CD4-positive, alpha-beta T cell treated with Interleukin-12 subunit alpha and Interleukin-12 subunit beta, for 1 hour (primary cell): ENCODE measurements around the gene MFSD12.
"Not testable (repeated sequence)": the region's sequence is repeated elsewhere in the genome, so short reads cannot be mapped to it uniquely, and the experiment has no call there.

Experiments used
- DNase-seq: peaks from one replicate; pipeline ENCODE4 v3.0.0-alpha.2; 2020

MFSD12 gene

DNA sequence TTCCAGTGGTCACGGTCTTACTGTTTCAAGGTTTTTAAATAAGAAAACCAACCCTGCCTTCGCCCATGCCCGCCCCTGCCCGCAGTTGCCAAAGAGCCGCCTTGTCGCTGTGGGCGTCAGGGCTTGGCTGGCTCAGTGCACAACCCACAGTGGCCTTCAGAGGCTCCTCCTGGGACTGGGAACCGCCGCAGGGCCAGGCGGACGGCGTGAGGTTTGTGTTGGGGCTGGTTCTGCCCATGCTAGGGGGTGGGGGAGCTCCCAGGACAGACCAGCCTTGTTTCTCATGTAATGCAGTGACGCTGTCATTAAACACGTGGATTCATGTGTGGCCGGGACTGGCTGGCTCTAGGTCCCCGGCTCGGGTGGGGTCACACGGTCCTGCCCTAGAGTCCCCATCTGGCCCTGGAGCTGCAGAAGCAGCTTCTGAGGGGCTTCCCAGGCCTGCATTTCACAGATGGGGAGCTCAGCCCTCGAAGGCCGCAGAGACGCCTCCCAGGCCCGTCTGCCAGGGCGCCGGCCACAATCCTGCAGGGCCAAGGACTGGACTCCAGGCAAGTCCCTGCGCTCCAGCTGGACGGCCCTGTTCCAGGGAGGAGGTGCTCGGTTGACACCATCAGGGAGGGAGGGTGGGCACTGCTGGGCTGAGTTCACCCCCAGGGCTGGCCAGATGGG is 20.8 kb downstream of the MFSD12 start:
- no peak for DNase-seq

- no peak for DNase-seq
These were observed 21.4 kb downstream of the MFSD12 start for GRCh38 chr19:3535981-3536380.

- DNase-seq, result no peak
These were observed 21.8 kb downstream of the MFSD12 start for GRCh38 chr19:3535563-3535965.

- DNase-seq, result no peak
These were observed 22.2 kb downstream of the MFSD12 start for GRCh38 chr19:3535235-3535535.

- DNase-seq, result no peak
These were observed 22.8 kb downstream of the MFSD12 start for GRCh38 chr19:3534375-3535234.

- DNase-seq, result no peak
These were observed 23.7 kb downstream of the MFSD12 start for GRCh38 chr19:3533563-3534216.

DNA sequence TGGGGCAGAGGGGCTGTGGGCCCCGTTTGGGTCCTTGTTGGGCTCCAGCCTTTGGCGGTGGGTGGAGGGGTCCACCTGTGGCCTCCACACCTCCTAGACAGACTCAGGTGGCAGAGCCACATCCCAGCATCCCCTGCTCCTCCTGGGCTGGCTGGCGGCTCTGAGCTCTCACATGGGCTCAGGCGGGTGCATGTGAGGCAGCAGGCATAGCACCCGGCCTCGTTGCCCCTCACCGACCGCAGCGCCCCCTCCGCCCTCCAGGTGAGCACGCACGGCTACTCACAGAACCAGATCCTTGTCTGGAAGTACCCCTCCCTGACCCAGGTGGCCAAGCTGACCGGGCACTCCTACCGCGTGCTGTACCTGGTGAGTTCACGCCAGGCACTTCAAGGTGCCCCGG is 24.4 kb downstream of the MFSD12 start:
- DNase-seq, result no peak

DNA sequence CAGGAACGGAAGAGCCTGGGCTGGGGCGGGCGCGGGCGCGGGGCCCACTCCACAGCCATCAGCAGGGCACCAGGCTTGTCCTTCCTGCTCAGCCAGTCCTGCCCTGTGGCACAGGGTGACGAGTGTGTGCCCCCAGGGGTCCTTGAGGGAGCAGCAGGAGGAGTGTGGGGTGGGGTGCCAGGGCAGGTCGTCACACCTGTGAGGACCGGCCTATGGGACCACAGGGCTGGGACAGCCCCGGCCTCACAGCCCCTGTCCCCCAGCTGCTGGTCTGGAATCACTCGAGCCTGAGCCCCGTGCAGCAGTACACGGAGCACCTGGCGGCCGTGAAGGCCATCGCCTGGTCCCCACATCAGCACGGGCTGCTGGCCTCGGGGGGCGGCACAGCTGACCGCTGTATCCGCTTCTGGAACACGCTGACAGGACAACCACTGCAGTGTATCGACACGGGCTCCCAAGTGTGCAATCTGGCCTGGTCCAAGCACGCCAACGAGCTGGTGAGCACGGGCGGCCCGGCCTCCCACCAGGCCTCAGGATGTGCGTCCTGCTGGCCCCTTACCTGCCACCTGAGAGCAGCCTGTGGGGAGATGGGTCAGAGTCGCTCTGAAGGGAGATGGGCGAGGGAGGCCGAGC is 25.1 kb downstream of the MFSD12 start:
- DNase-seq, result no peak

- no peak for DNase-seq
These were observed 25.7 kb downstream of the MFSD12 start for GRCh38 chr19:3531716-3532115.

DNA sequence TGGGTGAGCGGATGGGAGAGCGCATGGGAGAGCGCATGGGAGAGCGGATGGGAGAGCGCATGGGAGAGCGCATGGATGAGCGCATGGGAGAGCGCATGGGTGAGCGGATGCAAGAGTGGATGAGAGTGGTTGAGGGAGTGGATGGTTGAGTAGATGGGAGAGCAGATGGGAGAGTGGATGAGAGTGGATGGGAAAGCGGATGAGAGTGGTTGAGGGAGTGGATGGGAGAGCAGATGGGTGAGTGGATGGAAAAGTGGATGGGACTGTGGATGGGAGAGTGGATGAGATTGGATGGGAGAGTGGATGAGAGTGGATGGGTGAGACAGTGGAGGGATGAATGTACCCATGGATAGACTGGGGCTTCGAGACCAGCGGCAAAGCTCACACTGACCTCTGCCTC is 27.0 kb downstream of the MFSD12 start:
- DNase-seq, result no peak

DNA sequence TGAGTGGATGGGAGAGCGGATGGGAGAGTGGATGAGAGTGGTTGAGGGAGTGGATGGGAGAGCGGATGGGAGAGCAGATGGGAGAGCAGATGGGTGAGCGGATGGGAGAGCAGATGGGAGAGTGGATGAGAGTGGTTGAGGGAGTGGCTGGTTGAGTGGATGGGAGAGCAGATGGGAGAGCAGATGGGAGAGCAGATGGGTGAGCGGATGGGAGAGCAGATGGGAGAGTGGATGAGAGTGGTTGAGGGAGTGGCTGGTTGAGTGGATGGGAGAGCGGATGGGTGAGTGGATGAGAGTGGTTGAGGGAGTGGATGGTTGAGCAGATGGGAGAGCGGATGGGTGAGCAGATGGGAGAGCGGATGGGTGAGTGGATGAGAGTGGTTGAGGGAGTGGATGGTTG is 28.1 kb downstream of the MFSD12 start:
- not testable (repeated sequence) for DNase-seq

GRCh38 chr19:3528539-3529211 is 28.7 kb downstream of the MFSD12 start:
- no peak for DNase-seq

GRCh38 chr19:3528080-3528479 is 29.3 kb downstream of the MFSD12 start:
- no peak for DNase-seq

DNA sequence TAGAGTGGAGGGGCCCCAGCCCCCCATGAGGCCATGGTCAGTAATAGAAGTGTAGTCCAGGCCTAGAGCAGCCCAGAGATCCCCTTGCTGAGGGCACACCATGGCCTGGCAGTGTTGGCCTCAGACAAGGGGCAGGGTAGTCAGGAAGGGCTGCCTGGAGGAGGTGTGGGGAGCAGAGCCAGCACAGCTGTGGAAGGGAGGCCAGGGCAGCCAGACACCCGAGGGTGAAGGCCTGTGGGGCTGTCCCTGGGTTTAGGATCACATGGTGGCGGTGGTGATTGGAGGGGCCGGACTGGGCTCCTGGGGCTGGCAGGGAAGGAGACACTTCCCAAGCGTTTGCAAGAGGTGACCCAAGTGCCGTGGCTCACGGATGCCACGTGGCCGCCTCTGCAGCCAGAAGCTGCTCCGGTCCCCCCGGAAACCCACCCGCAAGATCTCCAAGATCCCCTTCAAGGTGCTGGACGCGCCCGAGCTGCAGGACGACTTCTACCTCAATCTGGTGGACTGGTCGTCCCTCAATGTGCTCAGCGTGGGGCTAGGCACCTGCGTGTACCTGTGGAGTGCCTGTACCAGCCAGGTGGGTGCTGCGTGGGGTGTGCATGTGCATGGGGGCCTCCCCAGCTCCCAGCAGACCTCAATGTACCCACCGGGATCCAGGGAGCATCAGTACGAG is 30.0 kb downstream of the MFSD12 start:
- no peak for DNase-seq

DNA sequence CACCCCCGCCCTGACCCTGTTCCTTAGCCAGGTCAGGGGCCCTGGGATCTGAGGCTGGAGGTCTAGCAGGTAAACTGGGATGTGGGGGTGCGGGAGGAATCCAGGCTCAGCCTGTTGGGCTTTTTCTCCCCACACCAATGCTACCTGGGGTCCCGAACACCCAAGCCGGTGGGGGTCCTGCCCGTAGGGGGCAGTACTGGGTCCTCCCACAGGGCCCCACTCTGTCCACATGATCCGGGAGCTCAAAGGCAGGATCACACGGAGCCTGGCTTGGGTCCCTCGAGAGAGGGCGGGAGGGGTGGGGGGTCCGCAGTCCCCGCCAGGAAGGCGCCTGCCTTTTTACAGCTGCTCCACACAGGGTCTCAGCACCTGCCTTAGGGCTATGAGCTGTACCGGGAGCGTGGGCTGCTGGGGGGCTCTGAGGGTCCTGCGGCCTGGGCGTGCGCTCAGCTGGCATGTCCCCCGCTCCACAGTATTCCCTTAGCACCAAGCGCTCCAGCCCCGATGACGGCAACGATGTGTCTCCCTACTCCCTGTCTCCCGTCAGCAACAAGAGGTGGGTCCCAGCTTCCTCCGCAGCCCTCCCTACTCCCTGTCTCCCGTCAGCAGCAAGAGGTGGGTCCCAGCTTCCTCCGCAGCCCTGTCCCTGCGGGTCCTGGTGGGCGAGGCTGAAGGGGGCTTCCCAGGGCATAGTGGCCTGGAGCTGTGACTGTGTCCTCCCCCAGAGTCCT is 30.7 kb downstream of the MFSD12 start:
- no peak for DNase-seq

- no peak for DNase-seq
These were observed 32.4 kb downstream of the MFSD12 start for GRCh38 chr19:3524904-3525451.

- DNase-seq, result no peak
These were observed 33.1 kb downstream of the MFSD12 start for GRCh38 chr19:3524078-3524842.

- no peak for DNase-seq
These were observed 33.9 kb downstream of the MFSD12 start for GRCh38 chr19:3523361-3524077.

GRCh38 chr19:3522421-3523360 is 34.7 kb downstream of the MFSD12 start:
- DNase-seq, result no peak
